AG09319 (cell line): ENCODE data around the gene P3H4.

Source experiments
- DNase-seq: peaks from one replicate; pipeline ENCODE4 v3.0.0-alpha.2; 2010; ENCODE audit warnings: low read depth; ENCODE audit errors: extremely low read depth
- CTCF ChIP-seq: IDR thresholded peaks from 2 replicates; pipeline ENCODE4 v1.5.1; 2011; ENCODE audit warnings: low read depth, mild to moderate bottlenecking, inconsistent platforms, low read length, moderate library complexity

Gene P3H4

GRCh38 chr17:41813699-41814124, 2.0 kb upstream of the P3H4 start:
- DNase-seq: no peak
- no peak for TF ChIP-seq CTCF

GRCh38 chr17:41813152-41813680, 1.5 kb upstream of the P3H4 start:
- no peak for DNase-seq
- no peak for TF ChIP-seq CTCF

- no peak for TF ChIP-seq CTCF
- peak; percentile 71 for DNase-seq
Measured at GRCh38 chr17:41812381-41813151, 817 bp upstream of the P3H4 start, which contains the start of gene FKBP10. Gene FKBP10 (plus strand): TSS chr17:41813004. CDS start chr17:41813035, 31 bp downstream.

GRCh38 chr17:41810659-41811548, 845 bp downstream of the P3H4 start:
- TF ChIP-seq CTCF: no peak
- DNase-seq: no peak

GRCh38 chr17:41806685-41807445, 4.9 kb downstream of the P3H4 start:
- DNase-seq: no peak
- TF ChIP-seq CTCF: no peak

- DNase-seq: no peak
- no peak for TF ChIP-seq CTCF
Measured at GRCh38 chr17:41803049-41804020, 8.4 kb downstream of the P3H4 start.
